GM12878 (cell line): Measurements from ENCODE around the gene VASP. TPM values are rescaled to one million over a fixed set of nuclear protein-coding genes. Genes with fewer than 3 reads are reported as not detected.

ENCODE experiments used
- CREB1 ChIP-seq: IDR thresholded peaks from 2 replicates; pipeline ENCODE4 v1.6.1; 2012; ENCODE audit warnings: low read depth, mild to moderate bottlenecking, inconsistent platforms
- GATAD2B ChIP-seq: fragments of 450-650 bp; conservative IDR thresholded peaks from 2 replicates; pipeline ENCODE4 v1.6.1; 2017; ENCODE audit warnings: low read depth, mild to moderate bottlenecking, moderate library complexity
- IKZF2 ChIP-seq, 2 experiments: fragments of 450-650 bp; IDR thresholded peaks; 2 replicates each; pipeline ENCODE4 v1.6.1; 2017; ENCODE audit warnings: mild to moderate bottlenecking in 2 of 2, moderate library complexity in 2 of 2
- JUNB ChIP-seq: IDR thresholded peaks from 2 replicates; pipeline ENCODE4 v1.6.1; 2016; ENCODE audit warnings: antibody characterized with exemption, mild to moderate bottlenecking
- MEF2B ChIP-seq: fragments of 450-650 bp; IDR thresholded peaks from 2 replicates; pipeline ENCODE4 v1.6.1; 2018; ENCODE audit warnings: mild to moderate bottlenecking, moderate library complexity; ENCODE audit not compliant: partially characterized antibody, poor library complexity, severe bottlenecking
- MTA2 ChIP-seq: fragments of 450-650 bp; IDR thresholded peaks from 2 replicates; pipeline ENCODE4 v1.6.1; 2016; ENCODE audit warnings: low read depth, mild to moderate bottlenecking, moderate library complexity
- MYC ChIP-seq: IDR thresholded peaks from 2 replicates; pipeline ENCODE4 v1.6.1; 2011; ENCODE audit warnings: mild to moderate bottlenecking, low read length, moderate library complexity, inconsistent platforms; ENCODE audit not compliant: insufficient read depth, insufficient replicate concordance, insufficient read length, severe bottlenecking
- NBN ChIP-seq: fragments of 450-650 bp; IDR thresholded peaks from 2 replicates; pipeline ENCODE4 v1.6.1; 2016
- POLR2A ChIP-seq: IDR thresholded peaks from 2 replicates; pipeline ENCODE4 v1.6.1; 2011; ENCODE audit warnings: low read depth, mild to moderate bottlenecking, low read length
- RB1 ChIP-seq: fragments of 450-650 bp; formaldehyde crosslinking; IDR thresholded peaks from 2 replicates; pipeline ENCODE4 v1.6.1; 2017; ENCODE audit warnings: mild to moderate bottlenecking, borderline replicate concordance
- RUNX3 ChIP-seq: IDR thresholded peaks from 2 replicates; pipeline ENCODE4 v1.6.1; 2012; ENCODE audit warnings: low read length, inconsistent platforms
- STAT3 ChIP-seq: IDR thresholded peaks from 2 replicates; pipeline ENCODE4 v1.6.1; 2011; ENCODE audit warnings: low read depth, low read length, improper control_type of control experiment
- SUPT20H ChIP-seq: IDR thresholded peaks from 2 replicates; pipeline ENCODE4 v1.6.1; 2011; ENCODE audit warnings: low read depth, mild to moderate bottlenecking, low read length, moderate library complexity, borderline replicate concordance; ENCODE audit not compliant: control insufficient read depth
- SUZ12 ChIP-seq: fragments of 200-600 bp; sonication (generic); IDR thresholded peaks from one replicate; pipeline ENCODE4 v1.6.1; 2018; ENCODE audit warnings: antibody characterized with exemption, mild to moderate bottlenecking; ENCODE audit not compliant: unreplicated experiment
- TCF12 ChIP-seq: IDR thresholded peaks from 2 replicates; pipeline ENCODE4 v1.6.1; 2011; ENCODE audit warnings: low read depth, mild to moderate bottlenecking, low read length
- WRNIP1 ChIP-seq: IDR thresholded peaks from 2 replicates; pipeline ENCODE4 v1.6.1; 2011; ENCODE audit warnings: low read depth, low read length, improper control_type of control experiment, borderline replicate concordance
- ZNF207 ChIP-seq: fragments of 450-650 bp; IDR thresholded peaks from 2 replicates; pipeline ENCODE4 v1.6.1; 2014; ENCODE audit warnings: antibody characterized with exemption, mild to moderate bottlenecking, borderline replicate concordance
- polyA plus RNA-seq, 11 experiments: library from polyadenylated mRNA; depleted of rRNA in 4 of 11; unstranded in 6 of 11; stranded (reverse) in 5 of 11; fragments of >200 nt; fragmentation: Nextera tagmentation in 4 of 11; fragmentation: Illumina TruSeq in 1 of 11; extraction: Ambion mirVana in 4 of 11; extraction: Trizol in 1 of 11; gene quantifications; 1 replicate in 1 of 11; 2 replicates in 10 of 11; pipeline versions ENCODE4 v1.2.1 to v1.2.3, GENCODE V29; 2011 to 2016; ENCODE audit warnings: inconsistent platforms in 2 of 11, missing spikeins in 2 of 11, low read depth in 1 of 11
- total RNA-seq, 4 experiments: library from RNA; depleted of rRNA in 3 of 4; stranded (reverse); fragments of >200 nt in 3 of 4; fragmentation: Illumina TruSeq in 1 of 4; extraction: Trizol in 1 of 4; gene quantifications; 2 replicates each; pipeline versions ENCODE4 v1.2.1 to v1.2.3, GENCODE V29; 2013 to 2021
- TF ChIP-seq, protein P1 (sequence below): fragments of 450-650 bp; IDR thresholded peaks from 2 replicates; pipeline ENCODE4 v1.6.1; 2016; ENCODE audit warnings: mild to moderate bottlenecking
- TF ChIP-seq, protein P2 (sequence below): IDR thresholded peaks from 2 replicates; pipeline ENCODE4 v1.6.1; 2012; ENCODE audit warnings: low read depth, low read length, improper control_type of control experiment
- TF ChIP-seq, protein P3 (sequence below): fragments of 450-650 bp; IDR thresholded peaks from 2 replicates; pipeline ENCODE4 v1.6.1; 2016; ENCODE audit warnings: mild to moderate bottlenecking, moderate library complexity, borderline replicate concordance
- TF ChIP-seq, protein P4 (sequence below): fragments of 450-650 bp; formaldehyde crosslinking; IDR thresholded peaks from 2 replicates; pipeline ENCODE4 v1.4.0; 2022; ENCODE audit warnings: mild to moderate bottlenecking, moderate library complexity

Gene VASP
- total and polyA plus RNA-seq, 10 of the 15 experiments (the other 5 are each of a cell fraction or from before 2014, with no cell fraction given) = 19.5 to 298 (median 84.8) TPM

DNA sequence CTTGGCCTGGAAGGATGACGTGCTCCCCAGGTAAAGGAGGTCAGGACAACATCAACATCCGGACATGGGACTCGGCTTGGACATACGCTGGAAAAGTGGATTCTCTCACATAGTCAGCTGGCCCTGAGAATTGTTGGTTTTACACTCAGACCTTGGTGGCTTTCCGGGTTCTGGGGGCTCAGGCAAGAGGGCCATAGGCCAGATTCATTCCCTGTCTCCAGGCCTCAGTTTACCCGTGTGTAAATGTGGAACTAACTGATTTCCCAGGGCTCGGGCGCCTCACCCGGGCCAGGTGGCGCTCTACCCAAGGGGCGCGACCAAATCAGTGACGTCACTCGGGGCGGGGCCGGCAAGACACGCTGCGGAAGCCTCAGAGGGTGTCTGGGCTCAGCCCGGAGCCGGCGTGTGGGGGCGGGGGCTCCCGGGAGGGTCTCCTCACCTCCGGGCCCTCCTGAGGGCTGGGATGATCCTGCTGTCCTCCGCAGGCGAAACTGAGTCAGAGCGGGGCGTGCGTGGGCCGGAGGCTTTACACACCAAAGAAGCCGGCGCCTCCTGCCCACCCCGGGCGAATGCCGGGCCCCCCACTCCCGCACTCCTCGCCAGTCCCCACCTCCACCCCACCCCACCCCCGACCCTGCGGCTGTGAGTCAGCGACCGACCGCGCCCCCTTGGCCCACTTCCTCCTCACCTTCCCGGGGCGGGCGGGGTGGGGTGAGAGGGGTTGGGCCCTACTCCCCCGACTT is 862 bp upstream of the VASP start (continued):
- TF ChIP-seq, protein P1, sequence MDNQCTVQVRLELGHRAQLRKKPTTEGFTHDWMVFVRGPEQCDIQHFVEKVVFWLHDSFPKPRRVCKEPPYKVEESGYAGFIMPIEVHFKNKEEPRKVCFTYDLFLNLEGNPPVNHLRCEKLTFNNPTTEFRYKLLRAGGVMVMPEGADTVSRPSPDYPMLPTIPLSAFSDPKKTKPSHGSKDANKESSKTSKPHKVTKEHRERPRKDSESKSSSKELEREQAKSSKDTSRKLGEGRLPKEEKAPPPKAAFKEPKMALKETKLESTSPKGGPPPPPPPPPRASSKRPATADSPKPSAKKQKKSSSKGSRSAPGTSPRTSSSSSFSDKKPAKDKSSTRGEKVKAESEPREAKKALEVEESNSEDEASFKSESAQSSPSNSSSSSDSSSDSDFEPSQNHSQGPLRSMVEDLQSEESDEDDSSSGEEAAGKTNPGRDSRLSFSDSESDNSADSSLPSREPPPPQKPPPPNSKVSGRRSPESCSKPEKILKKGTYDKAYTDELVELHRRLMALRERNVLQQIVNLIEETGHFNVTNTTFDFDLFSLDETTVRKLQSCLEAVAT = peak; percentile 18; the same call in 1 of the 2 replicates
- TF ChIP-seq, protein P2, sequence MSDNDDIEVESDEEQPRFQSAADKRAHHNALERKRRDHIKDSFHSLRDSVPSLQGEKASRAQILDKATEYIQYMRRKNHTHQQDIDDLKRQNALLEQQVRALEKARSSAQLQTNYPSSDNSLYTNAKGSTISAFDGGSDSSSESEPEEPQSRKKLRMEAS = peak; percentile 63
- TF ChIP-seq NBN (peak; percentile 99), POLR2A (peak; percentile 87), RUNX3 (peak; percentile 30; the same call in 1 of the 2 replicates), ZNF207 (0 out of 2 replicates have a peak, but pooled peaks have one; percentile 60), JUNB (peak; percentile 27; the same call in 1 of the 2 replicates), RB1 (peak; percentile 67; the same call in 1 of the 2 replicates), SUZ12 (no peak), MTA2 (0 out of 2 replicates have a peak, but pooled peaks have one; percentile 5), GATAD2B (peak; percentile 89), TCF12 (0 out of 2 replicates have a peak, but pooled peaks have one; percentile 36), STAT3 (no peak), SUPT20H (no peak), CREB1 (peak; percentile 90), MYC (no peak), IKZF2 (IDR thresholded peaks at IDR 0.05) (peak; percentile 54 to 76), MEF2B (no peak), WRNIP1 (no peak)
- TF ChIP-seq, protein P3, sequence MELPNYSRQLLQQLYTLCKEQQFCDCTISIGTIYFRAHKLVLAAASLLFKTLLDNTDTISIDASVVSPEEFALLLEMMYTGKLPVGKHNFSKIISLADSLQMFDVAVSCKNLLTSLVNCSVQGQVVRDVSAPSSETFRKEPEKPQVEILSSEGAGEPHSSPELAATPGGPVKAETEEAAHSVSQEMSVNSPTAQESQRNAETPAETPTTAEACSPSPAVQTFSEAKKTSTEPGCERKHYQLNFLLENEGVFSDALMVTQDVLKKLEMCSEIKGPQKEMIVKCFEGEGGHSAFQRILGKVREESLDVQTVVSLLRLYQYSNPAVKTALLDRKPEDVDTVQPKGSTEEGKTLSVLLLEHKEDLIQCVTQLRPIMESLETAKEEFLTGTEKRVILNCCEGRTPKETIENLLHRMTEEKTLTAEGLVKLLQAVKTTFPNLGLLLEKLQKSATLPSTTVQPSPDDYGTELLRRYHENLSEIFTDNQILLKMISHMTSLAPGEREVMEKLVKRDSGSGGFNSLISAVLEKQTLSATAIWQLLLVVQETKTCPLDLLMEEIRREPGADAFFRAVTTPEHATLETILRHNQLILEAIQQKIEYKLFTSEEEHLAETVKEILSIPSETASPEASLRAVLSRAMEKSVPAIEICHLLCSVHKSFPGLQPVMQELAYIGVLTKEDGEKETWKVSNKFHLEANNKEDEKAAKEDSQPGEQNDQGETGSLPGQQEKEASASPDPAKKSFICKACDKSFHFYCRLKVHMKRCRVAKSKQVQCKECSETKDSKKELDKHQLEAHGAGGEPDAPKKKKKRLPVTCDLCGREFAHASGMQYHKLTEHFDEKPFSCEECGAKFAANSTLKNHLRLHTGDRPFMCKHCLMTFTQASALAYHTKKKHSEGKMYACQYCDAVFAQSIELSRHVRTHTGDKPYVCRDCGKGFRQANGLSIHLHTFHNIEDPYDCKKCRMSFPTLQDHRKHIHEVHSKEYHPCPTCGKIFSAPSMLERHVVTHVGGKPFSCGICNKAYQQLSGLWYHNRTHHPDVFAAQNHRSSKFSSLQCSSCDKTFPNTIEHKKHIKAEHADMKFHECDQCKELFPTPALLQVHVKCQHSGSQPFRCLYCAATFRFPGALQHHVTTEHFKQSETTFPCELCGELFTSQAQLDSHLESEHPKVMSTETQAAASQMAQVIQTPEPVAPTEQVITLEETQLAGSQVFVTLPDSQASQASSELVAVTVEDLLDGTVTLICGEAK = peak; percentile 48; the same call in 1 of the 2 replicates
- TF ChIP-seq, protein P4, sequence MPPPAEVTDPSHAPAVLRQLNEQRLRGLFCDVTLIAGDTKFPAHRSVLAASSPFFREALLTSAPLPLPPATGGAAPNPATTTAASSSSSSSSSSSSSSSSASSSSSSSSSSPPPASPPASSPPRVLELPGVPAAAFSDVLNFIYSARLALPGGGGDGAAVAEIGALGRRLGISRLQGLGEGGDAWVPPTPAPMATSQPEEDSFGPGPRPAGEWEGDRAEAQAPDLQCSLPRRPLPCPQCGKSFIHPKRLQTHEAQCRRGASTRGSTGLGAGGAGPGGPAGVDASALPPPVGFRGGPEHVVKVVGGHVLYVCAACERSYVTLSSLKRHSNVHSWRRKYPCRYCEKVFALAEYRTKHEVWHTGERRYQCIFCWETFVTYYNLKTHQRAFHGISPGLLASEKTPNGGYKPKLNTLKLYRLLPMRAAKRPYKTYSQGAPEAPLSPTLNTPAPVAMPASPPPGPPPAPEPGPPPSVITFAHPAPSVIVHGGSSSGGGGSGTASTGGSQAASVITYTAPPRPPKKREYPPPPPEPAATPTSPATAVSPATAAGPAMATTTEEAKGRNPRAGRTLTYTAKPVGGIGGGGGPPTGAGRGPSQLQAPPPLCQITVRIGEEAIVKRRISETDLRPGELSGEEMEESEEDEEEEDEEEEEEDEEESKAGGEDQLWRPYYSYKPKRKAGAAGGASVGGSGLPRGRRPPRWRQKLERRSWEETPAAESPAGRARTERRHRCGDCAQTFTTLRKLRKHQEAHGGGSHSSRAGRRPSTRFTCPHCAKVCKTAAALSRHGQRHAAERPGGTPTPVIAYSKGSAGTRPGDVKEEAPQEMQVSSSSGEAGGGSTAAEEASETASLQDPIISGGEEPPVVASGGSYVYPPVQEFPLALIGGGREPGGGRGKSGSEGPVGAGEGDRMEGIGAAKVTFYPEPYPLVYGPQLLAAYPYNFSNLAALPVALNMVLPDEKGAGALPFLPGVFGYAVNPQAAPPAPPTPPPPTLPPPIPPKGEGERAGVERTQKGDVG (CRISPR knock-in tag) = no peak; the same call in 1 of the 2 replicates
